Natural killer cell (primary cell): ENCODE measurements around the gene NDUFA7. TPM values are rescaled to one million over a fixed set of nuclear protein-coding genes. Genes with fewer than 3 reads are reported as not detected.

Source experiments
- ATAC-seq, 3 donors: fragments of 150-1000 bp in 2 of 3; fragments of 200-7000 bp in 1 of 3; cut with Tn5 transposase; 1 replicate in 1 of 3; 2 replicates in 2 of 3; pipeline ENCODE4 v1.10.0; 2021; ENCODE audit warnings: mild to moderate bottlenecking in 2 of 3, moderate library complexity in 2 of 3
- DNase-seq, 2 donors: peaks; one replicate each; pipeline versions ENCODE4 v3.0.0 to v3.0.0-alpha.2; 2013 to 2021; ENCODE audit warnings: mixed read lengths in 1 of 2
- H3K27ac ChIP-seq: one replicate; pipeline ENCODE4 v1.5.1; 2013; ENCODE audit warnings: mild to moderate bottlenecking, low read length
- H3K27me3 ChIP-seq: one replicate; pipeline ENCODE4 v1.6.1; 2013; ENCODE audit warnings: low read length; ENCODE audit not compliant: control insufficient read depth, insufficient read depth
- H3K36me3 ChIP-seq: one replicate; pipeline ENCODE4 v1.6.1; 2013; ENCODE audit warnings: low read length; ENCODE audit not compliant: control insufficient read depth, insufficient read depth
- H3K4me1 ChIP-seq: one replicate; pipeline ENCODE4 v1.6.1; 2013; ENCODE audit warnings: low read length; ENCODE audit not compliant: control insufficient read depth, insufficient read depth
- H3K4me3 ChIP-seq: one replicate; pipeline ENCODE4 v1.5.1; 2013; ENCODE audit warnings: low read length
- H3K9me3 ChIP-seq: one replicate; pipeline ENCODE4 v1.6.1; 2013; ENCODE audit warnings: low read length; ENCODE audit not compliant: control insufficient read depth, insufficient read depth
- H3K27ac Mint-ChIP-seq, 2 donors: one replicate each; pipeline ENCODE4 v1.8.0; 2022; ENCODE audit warnings: mild to moderate bottlenecking in 2 of 2, mixed read lengths in 2 of 2, moderate library complexity in 1 of 2
- H3K27me3 Mint-ChIP-seq, 2 donors: one replicate each; pipeline ENCODE4 v1.8.0; 2022; ENCODE audit warnings: low read depth in 2 of 2, mixed read lengths in 2 of 2
- H3K36me3 Mint-ChIP-seq: one replicate; pipeline ENCODE4 v1.8.0; 2022; ENCODE audit warnings: mixed read lengths
- H3K4me1 Mint-ChIP-seq, 2 donors: one replicate each; pipeline ENCODE4 v1.8.0; 2022; ENCODE audit warnings: mixed read lengths in 2 of 2
- H3K4me3 Mint-ChIP-seq: one replicate; pipeline ENCODE4 v1.8.0; 2022; ENCODE audit warnings: mild to moderate bottlenecking, moderate library complexity, mixed read lengths
- H3K9me3 Mint-ChIP-seq, 2 donors: one replicate each; pipeline ENCODE4 v1.8.0; 2022; ENCODE audit warnings: mixed read lengths in 2 of 2
- WGBS: methylation state at CpG from one replicate; pipeline ENCODE4 v1.1.7; 2013; ENCODE audit warnings: missing lambda C conversion rate; ENCODE audit not compliant: insufficient coverage; 5-methylcytosine and 5-hydroxymethylcytosine counted together
- intact Hi-C: fragments of 100-400 bp; cut with micrococcal nuclease; formaldehyde crosslinking; loops from one replicate; pipeline ENCODE4 v1.14.2; 2022
- total RNA-seq, 4 donors: library from RNA; stranded (reverse); fragments of 120-200 nt in 1 of 4; gene quantifications; one replicate each; pipeline versions ENCODE4 v1.2.3 to v1.2.4, GENCODE V29; 2013 to 2022
- TF ChIP-seq, protein P1 (sequence below): fragments of 200-600 bp; IDR thresholded peaks from one replicate; pipeline ENCODE4 v1.8.0; 2022; ENCODE audit warnings: antibody characterized with exemption

The NDUFA7 gene
- total RNA-seq, 3 donors from 2014 or later (not counting 1 experiment from before 2014, with no cell fraction given): 19.3 to 28.5 (median 28.4) TPM

DNA sequence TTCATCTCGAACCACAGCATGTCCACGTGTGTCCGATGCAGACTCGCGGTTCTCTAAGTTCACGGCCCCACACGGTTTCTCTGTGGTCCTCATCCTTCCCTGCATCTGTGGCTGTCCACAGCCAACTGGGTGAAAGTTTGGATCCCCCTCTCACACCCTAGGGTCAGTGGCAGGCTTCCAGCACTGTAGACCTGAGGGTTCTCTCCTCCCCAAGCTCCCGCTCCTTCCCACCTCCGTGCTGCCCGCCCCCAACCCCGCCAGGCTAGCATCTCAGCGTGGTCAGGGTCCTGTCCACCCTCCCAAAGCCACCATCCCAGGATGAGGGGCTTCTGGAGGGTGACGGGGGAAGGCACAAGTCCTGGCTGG, 45.8 kb upstream of the NDUFA7 start:
- H3K36me3 ChIP-seq: no peaks in the 10 kb centered on the region
- DNase-seq (no peak), ATAC-seq (no peak)
- H3K4me1 ChIP-seq: peaks cover 18% of the 10 kb centered on the region
- no peak overlapping the region for H3K27ac ChIP-seq
- peaks cover 6% of the 10 kb centered on the region for H3K27me3 ChIP-seq
- Mint-ChIP-seq H3K36me3 (no peaks in the 10 kb centered on the region), H3K4me3 (no peak overlapping the region), H3K27ac (no peak overlapping the region), H3K9me3 (no peaks in the 10 kb centered on the region), H3K4me1 (peaks cover 6 to 17% of the 10 kb centered on the region in 2 donors), H3K27me3 (peaks cover 8 to 20% of the 10 kb centered on the region in 2 donors)
- TF ChIP-seq, protein P1, sequence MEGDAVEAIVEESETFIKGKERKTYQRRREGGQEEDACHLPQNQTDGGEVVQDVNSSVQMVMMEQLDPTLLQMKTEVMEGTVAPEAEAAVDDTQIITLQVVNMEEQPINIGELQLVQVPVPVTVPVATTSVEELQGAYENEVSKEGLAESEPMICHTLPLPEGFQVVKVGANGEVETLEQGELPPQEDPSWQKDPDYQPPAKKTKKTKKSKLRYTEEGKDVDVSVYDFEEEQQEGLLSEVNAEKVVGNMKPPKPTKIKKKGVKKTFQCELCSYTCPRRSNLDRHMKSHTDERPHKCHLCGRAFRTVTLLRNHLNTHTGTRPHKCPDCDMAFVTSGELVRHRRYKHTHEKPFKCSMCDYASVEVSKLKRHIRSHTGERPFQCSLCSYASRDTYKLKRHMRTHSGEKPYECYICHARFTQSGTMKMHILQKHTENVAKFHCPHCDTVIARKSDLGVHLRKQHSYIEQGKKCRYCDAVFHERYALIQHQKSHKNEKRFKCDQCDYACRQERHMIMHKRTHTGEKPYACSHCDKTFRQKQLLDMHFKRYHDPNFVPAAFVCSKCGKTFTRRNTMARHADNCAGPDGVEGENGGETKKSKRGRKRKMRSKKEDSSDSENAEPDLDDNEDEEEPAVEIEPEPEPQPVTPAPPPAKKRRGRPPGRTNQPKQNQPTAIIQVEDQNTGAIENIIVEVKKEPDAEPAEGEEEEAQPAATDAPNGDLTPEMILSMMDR: no peak
- intact Hi-C loops: no loop called here
- no peaks in the 10 kb centered on the region for H3K9me3 ChIP-seq
- no peak overlapping the region for H3K4me3 ChIP-seq
- whole genome bisulfite sequencing: 87% methylated on average over 12 of the region's 13 CpGs

DNA sequence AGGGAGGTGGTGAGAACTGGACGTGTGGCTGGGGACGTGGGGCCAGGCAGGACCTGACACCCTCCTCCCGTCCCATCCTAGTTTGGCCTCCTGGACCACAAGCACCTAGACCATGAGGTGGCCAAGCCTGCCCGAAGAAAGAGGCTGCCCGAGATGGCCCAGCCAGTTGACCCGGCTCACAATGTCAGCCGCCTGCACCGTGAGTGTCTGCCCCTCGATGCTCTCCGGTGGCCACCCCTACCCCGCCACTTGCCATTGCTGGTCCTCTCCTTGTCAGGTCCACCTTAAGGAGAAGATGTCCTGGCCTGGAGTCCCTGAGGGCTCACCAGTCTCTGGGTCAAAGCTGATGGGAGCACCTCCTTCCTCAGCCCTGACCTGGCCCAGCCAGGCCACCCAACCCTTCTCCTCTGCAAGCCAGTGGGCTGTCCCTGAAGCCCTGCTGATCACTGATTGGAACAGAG, 45.0 kb upstream of the NDUFA7 start:
- Histone ChIP-seq H3K27ac (no peak overlapping the region), H3K4me3 (no peak overlapping the region), H3K36me3 (no peaks in the 10 kb centered on the region), H3K9me3 (no peaks in the 10 kb centered on the region), H3K27me3 (peaks cover 6% of the 10 kb centered on the region), H3K4me1 (peaks cover 18% of the 10 kb centered on the region)
- TF ChIP-seq, protein P1: no peak
- no peaks in the 10 kb centered on the region for H3K9me3 Mint-ChIP-seq
- DNase-seq (no peak), ATAC-seq (no peak)
- intact Hi-C loops: no loop called here
- H3K27ac Mint-ChIP-seq: no peak overlapping the region
- peaks cover 6 to 17% of the 10 kb centered on the region in 2 donors for H3K4me1 Mint-ChIP-seq
- no peaks in the 10 kb centered on the region for H3K36me3 Mint-ChIP-seq
- whole genome bisulfite sequencing: 88% methylated on average over 11 of the region's 11 CpGs
- peaks cover 8 to 23% of the 10 kb centered on the region in 2 donors for H3K27me3 Mint-ChIP-seq
- H3K4me3 Mint-ChIP-seq: no peak overlapping the region

DNA sequence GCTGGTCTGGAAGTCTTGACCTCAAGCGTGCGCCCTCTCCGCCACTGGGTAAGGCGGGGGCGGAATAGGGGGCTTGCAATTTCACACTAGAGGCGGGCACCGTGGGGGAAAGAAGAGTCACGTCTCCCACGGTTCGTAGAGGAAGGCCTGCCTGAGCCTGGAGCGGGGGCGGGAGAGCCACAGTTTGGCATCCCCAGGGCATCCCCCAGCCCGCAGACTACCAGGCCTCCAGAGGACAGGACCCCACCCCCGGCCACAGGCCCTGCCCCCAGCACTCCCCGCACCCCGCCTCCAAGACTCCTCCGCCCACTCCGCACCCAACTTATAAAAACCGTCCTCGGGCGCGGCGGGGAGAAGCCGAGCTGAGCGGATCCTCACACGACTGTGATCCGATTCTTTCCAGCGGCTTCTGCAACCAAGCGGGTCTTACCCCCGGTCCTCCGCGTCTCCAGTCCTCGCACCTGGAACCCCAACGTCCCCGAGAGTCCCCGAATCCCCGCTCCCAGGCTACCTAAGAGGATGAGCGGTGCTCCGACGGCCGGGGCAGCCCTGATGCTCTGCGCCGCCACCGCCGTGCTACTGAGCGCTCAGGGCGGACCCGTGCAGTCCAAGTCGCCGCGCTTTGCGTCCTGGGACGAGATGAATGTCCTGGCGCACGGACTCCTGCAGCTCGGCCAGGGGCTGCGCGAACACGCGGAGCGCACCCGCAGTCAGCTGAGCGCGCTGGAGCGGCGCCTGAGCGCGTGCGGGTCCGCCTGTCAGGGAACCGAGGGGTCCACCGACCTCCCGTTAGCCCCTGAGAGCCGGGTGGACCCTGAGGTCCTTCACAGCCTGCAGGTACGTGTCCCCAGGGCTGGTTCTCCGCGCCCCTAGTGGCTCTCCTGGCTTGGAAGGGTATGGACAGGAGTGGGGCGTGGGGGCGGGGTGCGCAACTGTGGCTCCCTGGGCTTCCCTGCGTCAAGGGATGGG, 42.9 kb upstream of the NDUFA7 start, which contains the start of gene ANGPTL4:
TSS of gene ANGPTL4 (plus strand) at position 353 of the 969 bp plus-strand sequence. CDS start at position 520, 167 bp downstream.
- Histone ChIP-seq H3K4me3 (no peak within 1 kb of the TSS), H3K4me1 (peaks cover 18% of the 10 kb centered on the region), H3K9me3 (no peaks in the 10 kb centered on the region), H3K27ac (no peak within 1 kb of the TSS), H3K27me3 (peaks cover 6% of the 10 kb centered on the region), H3K36me3 (no peaks in the 10 kb centered on the region)
- TF ChIP-seq, protein P1: no peak
- Mint-ChIP-seq H3K27me3 (peaks cover 8 to 23% of the 10 kb centered on the region in 2 donors), H3K4me3 (peak within 1 kb of the TSS; percentile 85), H3K36me3 (no peaks in the 10 kb centered on the region), H3K9me3 (no peaks in the 10 kb centered on the region), H3K27ac (peak within 1 kb of the TSS in 1 of 2 donors; percentile 42), H3K4me1 (peaks cover 6 to 17% of the 10 kb centered on the region in 2 donors)
- ATAC-seq (peak; percentile 49 to 81 (median 76)), DNase-seq (peak in 1 of 2 donors; percentile 59)
- intact Hi-C loops: no loop called here
- 4% methylated on average over 81 of the region's 81 CpGs for WGBS
